Aorta (tissue), 5 donors: ENCODE results near the gene GRIPAP1. TPM values are rescaled to one million over a fixed set of nuclear protein-coding genes. Genes with fewer than 3 reads are reported as not detected.

Experiments
- ATAC-seq: fragments of 200-7000 bp; cut with Tn5 transposase; one replicate; pipeline ENCODE4 v1.9.1; 2022; ENCODE audit warnings: moderate library complexity; ENCODE audit not compliant: low FRiP score
- DNase-seq, 2 donors: peaks; one replicate each; pipeline ENCODE4 v3.0.0-alpha.2; 2020
- H3K27ac ChIP-seq, 2 donors: one replicate each; pipeline ENCODE4 v1.5.1; 2013; ENCODE audit warnings: low read length in 2 of 2, mild to moderate bottlenecking in 2 of 2, moderate library complexity in 2 of 2, control low read depth in 1 of 2, inconsistent platforms in 1 of 2, low read depth in 1 of 2
- H3K27me3 ChIP-seq, 2 donors: one replicate each; pipeline ENCODE4 v1.6.1; 2013; ENCODE audit warnings: control low read depth in 1 of 2, low read length in 1 of 2, mild to moderate bottlenecking in 1 of 2, moderate library complexity in 1 of 2; ENCODE audit not compliant: insufficient read depth in 2 of 2, control insufficient read depth in 1 of 2
- H3K36me3 ChIP-seq, 2 donors: one replicate each; pipeline ENCODE4 v1.6.1; 2013; ENCODE audit warnings: control low read depth in 1 of 2, low read length in 1 of 2, mild to moderate bottlenecking in 1 of 2; ENCODE audit not compliant: insufficient read depth in 2 of 2, control insufficient read depth in 1 of 2
- H3K4me1 ChIP-seq, 2 donors: one replicate each; pipeline ENCODE4 v1.6.1; 2013; ENCODE audit warnings: low read length in 2 of 2, control low read depth in 1 of 2, mild to moderate bottlenecking in 1 of 2, moderate library complexity in 1 of 2; ENCODE audit not compliant: insufficient read depth in 2 of 2, control insufficient read depth in 1 of 2
- H3K4me3 ChIP-seq, 2 donors: one replicate each; pipeline ENCODE4 v1.5.1; 2013; ENCODE audit warnings: low read length in 2 of 2, control low read depth in 1 of 2, mild to moderate bottlenecking in 1 of 2
- H3K9me3 ChIP-seq: one replicate; pipeline ENCODE4 v1.6.1; 2013; ENCODE audit warnings: mild to moderate bottlenecking, low read length; ENCODE audit not compliant: control insufficient read depth
- WGBS, 2 donors: extraction: QIAGEN DNeasy Blood & Tissue Kit; methylation state at CpG; one replicate each; pipeline ENCODE4 v1.1.7; 2013; 5-methylcytosine and 5-hydroxymethylcytosine counted together
- intact Hi-C, 2 donors: fragments of 100-400 bp; cut with DNase I; formaldehyde crosslinking; loops; one replicate each; pipeline versions ENCODE4 v1.14.2 to v1.15.0; 2022
- polyA plus RNA-seq, 2 donors: library from polyadenylated mRNA; stranded (reverse); fragments of 200-250 nt; gene quantifications; one replicate each; pipeline ENCODE4 v1.2.3, GENCODE V29; 2013
- total RNA-seq, 2 donors: library from RNA; stranded (reverse); fragmentation: NEBNext Ultra II Directional; extraction: Animal tissue kit (Norgen Biotek cat#: 25700); gene quantifications; one replicate each; pipeline ENCODE4 v1.2.1, GENCODE V29; 2021
- donor health status: healthy with polysubstance abuse.
- donor health status: Bipolar disorder and iron deficiency.
- donor health status: DM: no; HTN: no; CAD: no.
- donor health status: DM: no; HTN: no; CAD: no.
- donor health status: DM: yes; HTN: yes; CAD: no.

Gene GRIPAP1
- total and polyA plus RNA-seq, 4 donors: 17.3 to 53.7 (median 41.6) TPM

- H3K4me3 ChIP-seq: no peak overlapping the region
- intact Hi-C loops: no loop called here
- 66 to 85% methylated on average over 2 of the region's 2 CpGs for WGBS, 2 donors
- no peak overlapping the region for H3K27ac ChIP-seq
- DNase-seq (peak in 1 of 2 donors; percentile 1), ATAC-seq (no peak)
- H3K4me1 ChIP-seq: no peaks in the 10 kb centered on the region
- H3K9me3 ChIP-seq: no peaks in the 10 kb centered on the region
- H3K27me3 ChIP-seq: no peaks in the 10 kb centered on the region
- H3K36me3 ChIP-seq: peaks cover 0 to 3% of the 10 kb centered on the region in 2 donors
Observed at GRCh38 chrX:48940404-48940955, 61.6 kb downstream of the GRIPAP1 start.

DNA sequence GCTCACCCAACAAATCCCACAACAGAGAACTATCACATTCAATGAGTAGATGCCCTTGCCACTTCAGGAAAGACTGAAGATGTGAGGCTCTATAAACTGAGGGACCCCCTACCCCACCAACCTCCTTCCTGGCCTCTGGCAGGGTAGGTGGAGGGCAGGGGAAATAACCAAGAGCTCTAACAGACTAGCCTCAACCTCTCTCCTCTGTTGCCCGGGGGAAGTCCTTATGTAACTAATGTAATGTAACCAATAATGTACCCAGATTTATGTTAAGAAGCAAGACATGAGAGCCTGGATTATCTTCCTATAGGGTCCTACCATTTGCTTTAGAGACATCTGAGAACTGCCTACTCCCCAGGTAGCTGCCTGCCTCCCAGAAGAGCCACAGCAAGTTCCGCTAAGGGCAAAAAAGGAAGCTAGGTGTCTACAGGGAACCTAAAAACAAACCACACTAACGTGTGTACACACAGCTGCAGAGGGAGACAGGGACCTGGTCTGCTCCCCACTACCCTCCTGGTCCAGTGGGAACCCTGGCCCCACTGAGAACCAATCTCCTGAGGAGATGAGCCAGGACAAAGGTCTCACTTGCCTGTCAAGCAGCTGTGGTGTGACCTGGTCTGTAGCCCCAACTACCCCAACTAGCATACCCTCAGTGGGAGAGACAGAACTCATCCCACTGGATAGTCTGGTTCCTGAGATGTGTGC lies 62.4 kb downstream of the GRIPAP1 start:
- 71 to 80% methylated on average over 3 of the region's 3 CpGs for WGBS, 2 donors
- H3K27ac ChIP-seq: no peak overlapping the region
- peak in 1 of 2 donors; percentile 9 for DNase-seq
- H3K36me3 ChIP-seq: peaks cover 0 to 5% of the 10 kb centered on the region in 2 donors
- no peaks in the 10 kb centered on the region for H3K27me3 ChIP-seq
- intact Hi-C loops: no loop called here
- no peaks in the 10 kb centered on the region for H3K9me3 ChIP-seq
- H3K4me3 ChIP-seq: no peak overlapping the region
- no peak for ATAC-seq
- H3K4me1 ChIP-seq: no peaks in the 10 kb centered on the region

GRCh38 chrX:48938721-48939425 lies 63.2 kb downstream of the GRIPAP1 start:
- Histone ChIP-seq H3K27me3 (no peaks in the 10 kb centered on the region), H3K4me1 (no peaks in the 10 kb centered on the region), H3K4me3 (no peak overlapping the region), H3K36me3 (peaks cover 0 to 5% of the 10 kb centered on the region in 2 donors), H3K27ac (no peak overlapping the region), H3K9me3 (no peaks in the 10 kb centered on the region)
- 72 to 83% methylated on average over 1 of the region's 1 CpG for WGBS, 2 donors
- DNase-seq (peak in 1 of 2 donors; percentile 30), ATAC-seq (no peak)
- intact Hi-C loops: no loop called here

- H3K36me3 ChIP-seq: peaks cover 0 to 3% of the 10 kb centered on the region in 2 donors
- intact Hi-C loops: no loop called here
- ATAC-seq: no peak
- no peaks in the 10 kb centered on the region for H3K27me3 ChIP-seq
- H3K27ac ChIP-seq: no peak overlapping the region
- 41 to 45% methylated on average over 9 of the region's 9 CpGs for WGBS, 2 donors
- no peaks in the 10 kb centered on the region for H3K9me3 ChIP-seq
- H3K4me3 ChIP-seq: no peak overlapping the region
- DNase-seq: peak in 1 of 2 donors; percentile 79
- no peaks in the 10 kb centered on the region for H3K4me1 ChIP-seq
Observed at GRCh38 chrX:48937054-48937907, 64.8 kb downstream of the GRIPAP1 start.

DNA sequence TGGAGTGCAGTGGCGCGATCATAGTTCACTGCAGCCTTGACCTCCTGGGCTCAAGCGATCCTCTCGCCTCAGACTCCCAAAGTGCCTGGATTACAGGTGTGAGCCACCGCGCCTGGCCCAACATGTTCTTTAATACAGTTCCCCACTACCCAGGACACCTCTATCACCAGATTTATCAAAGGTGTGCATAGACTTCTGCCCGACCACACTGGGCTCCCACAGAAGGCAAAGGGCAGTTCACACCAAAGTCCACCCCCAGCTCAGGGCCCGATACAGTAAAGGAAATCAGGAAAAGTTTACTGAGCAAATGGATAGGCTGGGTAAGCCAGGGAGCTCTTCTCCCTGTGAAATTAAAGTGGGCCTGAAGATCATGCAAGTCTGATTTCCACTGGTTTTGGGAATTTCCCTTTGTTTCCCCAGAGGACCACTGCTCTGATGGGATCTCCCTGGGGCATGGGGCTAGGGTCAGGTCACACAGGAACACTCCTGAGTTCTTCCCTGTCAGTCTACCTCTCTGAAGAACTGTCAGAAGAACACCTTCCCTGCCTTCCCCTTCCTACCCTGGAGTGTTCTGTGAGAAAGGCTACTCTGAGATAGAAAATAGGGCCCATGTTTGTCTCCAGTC lies 65.5 kb downstream of the GRIPAP1 start:
- Histone ChIP-seq H3K4me1 (no peaks in the 10 kb centered on the region), H3K27ac (no peak overlapping the region), H3K9me3 (no peaks in the 10 kb centered on the region), H3K4me3 (no peak overlapping the region), H3K36me3 (peaks cover 0 to 3% of the 10 kb centered on the region in 2 donors), H3K27me3 (no peaks in the 10 kb centered on the region)
- 90 to 93% methylated on average over 8 of the region's 8 CpGs for WGBS, 2 donors
- intact Hi-C loops: no loop called here
- DNase-seq (peak in 1 of 2 donors; percentile 9), ATAC-seq (no peak)

DNA sequence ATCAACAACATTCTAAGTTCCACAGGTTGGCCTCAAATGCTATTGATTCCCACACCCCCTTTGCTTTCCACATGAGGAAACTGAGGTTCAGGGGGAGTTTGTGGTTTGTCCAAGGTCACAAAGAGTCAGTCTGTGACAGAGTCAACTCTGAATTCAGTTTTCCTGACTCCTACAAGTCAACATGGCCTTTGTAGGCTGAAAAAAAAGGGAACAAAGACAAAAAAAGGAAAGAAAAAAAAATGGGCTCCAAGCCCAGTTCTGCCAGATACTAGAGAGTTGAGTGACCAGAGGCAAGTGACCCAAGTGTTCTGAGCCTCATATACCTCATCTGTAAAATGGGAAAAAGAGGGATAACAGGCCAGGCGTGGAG lies 66.8 kb downstream of the GRIPAP1 start:
- H3K9me3 ChIP-seq: no peaks in the 10 kb centered on the region
- peaks cover 0 to 3% of the 10 kb centered on the region in 2 donors for H3K36me3 ChIP-seq
- 79 to 82% methylated on average over 1 of the region's 1 CpG for WGBS, 2 donors
- H3K4me1 ChIP-seq: no peaks in the 10 kb centered on the region
- intact Hi-C loops: no loop called here
- no peak overlapping the region for H3K4me3 ChIP-seq
- no peak overlapping the region for H3K27ac ChIP-seq
- no peaks in the 10 kb centered on the region for H3K27me3 ChIP-seq
- DNase-seq (no peak), ATAC-seq (no peak)

DNA sequence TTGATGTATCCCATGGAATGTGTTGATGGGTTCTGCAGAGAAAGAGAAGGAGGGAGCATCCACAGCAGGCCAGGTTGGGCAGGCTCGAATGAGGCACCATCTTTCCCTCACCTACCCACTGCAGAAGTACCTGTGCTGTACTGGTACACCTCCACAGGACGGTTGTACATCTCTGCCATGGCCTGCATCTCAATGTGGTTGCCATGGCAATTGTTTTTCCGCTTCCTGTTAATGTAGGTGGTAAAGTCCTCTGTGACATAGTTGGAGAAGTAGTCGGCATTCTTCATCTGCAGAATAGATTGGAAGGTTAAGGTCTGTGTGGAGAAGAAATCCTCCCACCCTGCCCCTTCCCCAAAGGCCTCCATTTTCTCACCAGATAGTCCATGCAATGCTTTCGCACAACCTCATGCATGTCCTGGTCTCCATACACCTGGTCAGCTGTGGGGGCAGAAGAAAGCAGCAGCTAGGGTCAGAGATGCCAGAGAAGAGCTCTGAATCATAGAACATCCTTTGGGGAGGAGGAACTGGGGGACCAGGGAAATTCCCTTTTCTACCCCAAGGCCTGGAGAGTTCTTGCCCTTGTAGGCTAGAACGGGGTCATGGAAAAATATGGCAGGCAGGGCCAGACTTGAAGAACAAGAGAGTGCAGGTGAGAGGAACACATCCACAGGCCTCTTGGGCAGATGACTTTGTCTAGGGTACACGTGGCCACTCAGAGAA lies 67.3 kb downstream of the GRIPAP1 start:
- WGBS, 2 donors: 69 to 86% methylated on average over 7 of the region's 7 CpGs
- intact Hi-C loops: no loop called here
- H3K9me3 ChIP-seq: no peaks in the 10 kb centered on the region
- peaks cover 0 to 3% of the 10 kb centered on the region in 2 donors for H3K36me3 ChIP-seq
- no peaks in the 10 kb centered on the region for H3K27me3 ChIP-seq
- no peaks in the 10 kb centered on the region for H3K4me1 ChIP-seq
- H3K27ac ChIP-seq: no peak overlapping the region
- H3K4me3 ChIP-seq: no peak overlapping the region
- ATAC-seq: no peak
- DNase-seq: peak in 1 of 2 donors; percentile 7

DNA sequence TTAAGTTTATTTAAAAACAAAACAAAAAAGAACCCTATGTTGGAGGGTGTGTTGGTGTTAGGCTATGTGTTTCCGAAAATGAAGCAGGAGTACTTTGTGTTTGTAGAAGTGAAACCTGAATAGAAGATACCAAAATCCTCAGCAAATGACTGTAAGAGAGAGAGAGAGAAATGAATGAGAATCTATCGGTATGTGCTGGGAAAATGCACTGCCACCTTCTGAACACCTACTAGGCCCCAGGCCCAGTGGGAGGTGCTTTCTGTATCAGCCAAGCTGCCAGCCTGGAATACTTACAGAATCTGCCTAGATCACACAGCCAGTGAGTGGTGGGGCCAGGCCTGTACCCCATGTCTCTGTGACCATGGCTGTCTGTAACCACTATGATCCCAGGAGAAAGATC lies 68.3 kb downstream of the GRIPAP1 start:
- Histone ChIP-seq H3K36me3 (peaks cover 0 to 3% of the 10 kb centered on the region in 2 donors), H3K27me3 (no peaks in the 10 kb centered on the region), H3K27ac (no peak overlapping the region), H3K4me1 (no peaks in the 10 kb centered on the region), H3K4me3 (no peak overlapping the region), H3K9me3 (no peaks in the 10 kb centered on the region)
- WGBS, 2 donors: 87 to 91% methylated on average over 2 of the region's 2 CpGs
- DNase-seq (peak in 1 of 2 donors; percentile 6), ATAC-seq (no peak)
- intact Hi-C loops: no loop called here
